HL-60/S4 (cell line): Measurements from ENCODE around the gene DDOST.
"Not testable (repeated sequence)": the region's sequence is repeated elsewhere in the genome, so short reads cannot be mapped to it uniquely, and the experiment has no call there.

Experiments
- in situ Hi-C: fragments of 300-500 bp; cut with MboI; formaldehyde crosslinking; loops from 2 replicates; pipeline ENCODE4 v1.14.3; 2022; ENCODE audit warnings: low sequenced_read_pairs

DDOST gene

GRCh38 chr1:20630729-20631128 lies 30.4 kb downstream of the DDOST start:
- in situ Hi-C loops = loop anchor here (25.0 kb wide), 1 partner anchor 718 kb away; the partner anchor contains the start of gene PLA2G2E

- in situ Hi-C loops = loop anchor here (25.0 kb wide), 1 partner anchor 714 kb away; the partner anchor contains the start of gene PLA2G2E
Observed at GRCh38 chr1:20626524-20626923, 34.6 kb downstream of the DDOST start.

- in situ Hi-C loops = loop anchor here (25.0 kb wide), 1 partner anchor 714 kb away; the partner anchor contains the start of gene PLA2G2E
Observed at GRCh38 chr1:20626098-20626427, 35.1 kb downstream of the DDOST start.

- in situ Hi-C loops = loop anchor here (25.0 kb wide), 1 partner anchor 713 kb away; the partner anchor contains the start of gene PLA2G2E
Observed at GRCh38 chr1:20625176-20626097, 35.7 kb downstream of the DDOST start.

GRCh38 chr1:20624709-20625108 lies 36.5 kb downstream of the DDOST start:
- in situ Hi-C loops = loop anchor here (25.0 kb wide), 1 partner anchor 712 kb away; the partner anchor contains the start of gene PLA2G2E

- in situ Hi-C loops = no loop called here
Observed at GRCh38 chr1:20621012-20621411, 40.2 kb downstream of the DDOST start.

GRCh38 chr1:20619999-20620398 lies 41.2 kb downstream of the DDOST start:
- in situ Hi-C loops = no loop called here

GRCh38 chr1:20618550-20618949 lies 42.6 kb downstream of the DDOST start:
- in situ Hi-C loops = no loop called here

- in situ Hi-C loops = no loop called here
Observed at GRCh38 chr1:20616847-20617487, 44.2 kb downstream of the DDOST start.

GRCh38 chr1:20615946-20616846 lies 45.0 kb downstream of the DDOST start:
- in situ Hi-C loops = no loop called here

GRCh38 chr1:20614131-20614579 lies 47.0 kb downstream of the DDOST start:
- in situ Hi-C loops = no loop called here

- in situ Hi-C loops = no loop called here
Observed at GRCh38 chr1:20612221-20612746, 48.9 kb downstream of the DDOST start.

GRCh38 chr1:20611652-20612051 lies 49.5 kb downstream of the DDOST start:
- in situ Hi-C loops = no loop called here

- in situ Hi-C loops = no loop called here
Observed at GRCh38 chr1:20610970-20611369, 50.2 kb downstream of the DDOST start.

- in situ Hi-C loops = no loop called here
Observed at GRCh38 chr1:20609541-20609940, 51.6 kb downstream of the DDOST start.

- in situ Hi-C loops = not testable (repeated sequence)
Observed at GRCh38 chr1:20606801-20607570, 54.2 kb downstream of the DDOST start.

GRCh38 chr1:20604678-20605077 lies 56.5 kb downstream of the DDOST start:
- in situ Hi-C loops = no loop called here

GRCh38 chr1:20603504-20604464 lies 57.4 kb downstream of the DDOST start:
- in situ Hi-C loops = no loop called here
